AG10803 (cell line): ENCODE measurements around the gene PLXND1.
"Not testable (repeated sequence)": the region's sequence is repeated elsewhere in the genome, so short reads cannot be mapped to it uniquely, and the experiment has no call there.

ENCODE experiments used
- DNase-seq: peaks from one replicate; pipeline ENCODE4 v3.0.0; 2010; ENCODE audit warnings: low read depth
- H3K4me3 ChIP-seq: 2 replicates; pipeline ENCODE4 v1.5.1; 2011; ENCODE audit warnings: mild to moderate bottlenecking, low read length, control low read depth
- TF ChIP-seq, protein P1 (sequence below): conservative IDR thresholded peaks from 2 replicates; pipeline ENCODE4 v1.5.1; 2011; ENCODE audit warnings: mild to moderate bottlenecking, low read length, control low read depth, inconsistent platforms

The PLXND1 gene

DNA sequence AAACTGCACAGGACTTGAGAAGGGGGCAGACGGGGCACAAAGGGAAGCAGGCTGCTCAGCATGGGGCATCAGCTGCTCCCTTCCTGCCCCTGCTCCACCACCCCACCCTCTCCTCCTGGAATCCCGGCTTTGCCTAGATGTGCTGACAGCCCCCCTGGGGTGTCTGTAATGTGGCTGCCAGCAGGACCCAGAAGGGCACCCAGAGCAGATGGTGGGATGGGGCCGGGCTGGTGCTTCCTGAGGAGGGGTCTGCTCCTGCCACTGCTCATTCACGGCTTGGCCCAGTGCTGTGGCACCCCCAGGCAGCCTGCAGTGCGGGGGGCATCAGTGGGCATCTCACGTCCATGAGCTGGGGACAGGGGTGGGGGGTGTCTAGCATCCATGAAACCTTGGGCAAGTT is 53.3 kb downstream of the PLXND1 start:
- no peak for DNase-seq
- TF ChIP-seq, protein P1, sequence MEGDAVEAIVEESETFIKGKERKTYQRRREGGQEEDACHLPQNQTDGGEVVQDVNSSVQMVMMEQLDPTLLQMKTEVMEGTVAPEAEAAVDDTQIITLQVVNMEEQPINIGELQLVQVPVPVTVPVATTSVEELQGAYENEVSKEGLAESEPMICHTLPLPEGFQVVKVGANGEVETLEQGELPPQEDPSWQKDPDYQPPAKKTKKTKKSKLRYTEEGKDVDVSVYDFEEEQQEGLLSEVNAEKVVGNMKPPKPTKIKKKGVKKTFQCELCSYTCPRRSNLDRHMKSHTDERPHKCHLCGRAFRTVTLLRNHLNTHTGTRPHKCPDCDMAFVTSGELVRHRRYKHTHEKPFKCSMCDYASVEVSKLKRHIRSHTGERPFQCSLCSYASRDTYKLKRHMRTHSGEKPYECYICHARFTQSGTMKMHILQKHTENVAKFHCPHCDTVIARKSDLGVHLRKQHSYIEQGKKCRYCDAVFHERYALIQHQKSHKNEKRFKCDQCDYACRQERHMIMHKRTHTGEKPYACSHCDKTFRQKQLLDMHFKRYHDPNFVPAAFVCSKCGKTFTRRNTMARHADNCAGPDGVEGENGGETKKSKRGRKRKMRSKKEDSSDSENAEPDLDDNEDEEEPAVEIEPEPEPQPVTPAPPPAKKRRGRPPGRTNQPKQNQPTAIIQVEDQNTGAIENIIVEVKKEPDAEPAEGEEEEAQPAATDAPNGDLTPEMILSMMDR, result no peak
- no peak overlapping the region for H3K4me3 ChIP-seq

DNA sequence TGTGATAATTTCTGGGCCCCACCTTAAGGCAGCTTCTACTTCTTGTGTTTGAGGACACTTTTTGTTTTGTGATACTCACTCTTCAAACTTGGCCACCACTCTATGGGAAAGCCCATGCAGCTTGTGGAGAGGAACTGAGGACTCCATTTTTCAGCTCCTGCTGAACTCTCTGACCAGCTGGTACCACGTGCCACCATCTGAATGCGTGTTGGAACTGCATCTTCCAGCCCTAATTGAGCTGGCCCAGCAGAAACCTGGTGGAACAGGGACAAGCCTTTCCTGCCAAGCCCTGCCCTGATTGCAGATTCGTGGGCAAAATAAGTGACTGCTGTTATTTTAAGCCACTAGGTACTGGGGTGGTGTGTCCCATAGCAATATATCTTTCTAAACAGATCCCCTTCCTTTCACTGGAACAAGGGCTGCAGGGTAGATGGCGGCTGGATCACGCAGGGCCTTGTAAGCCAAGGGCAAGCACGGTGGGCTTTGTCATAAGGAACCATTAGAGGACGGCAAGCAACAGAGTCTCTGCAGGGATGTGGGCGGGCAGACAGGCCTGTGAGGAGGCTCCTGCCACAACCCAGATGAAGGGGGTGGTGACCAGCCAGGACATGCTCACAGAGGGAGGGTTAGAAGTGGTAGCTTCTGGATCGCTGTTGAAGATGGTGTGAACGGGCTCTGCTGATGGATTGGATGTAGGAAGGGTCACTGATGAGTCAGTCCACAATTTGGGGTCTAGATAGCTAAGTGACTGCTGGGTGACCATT is 54.0 kb downstream of the PLXND1 start:
- TF ChIP-seq, protein P1, result no peak
- H3K4me3 ChIP-seq, result no peak overlapping the region
- DNase-seq, result no peak

- no peak overlapping the region for H3K4me3 ChIP-seq
- no peak for DNase-seq
- TF ChIP-seq, protein P1, result no peak
Observed at GRCh38 chr3:129549805-129550204, 56.7 kb downstream of the PLXND1 start.

DNA sequence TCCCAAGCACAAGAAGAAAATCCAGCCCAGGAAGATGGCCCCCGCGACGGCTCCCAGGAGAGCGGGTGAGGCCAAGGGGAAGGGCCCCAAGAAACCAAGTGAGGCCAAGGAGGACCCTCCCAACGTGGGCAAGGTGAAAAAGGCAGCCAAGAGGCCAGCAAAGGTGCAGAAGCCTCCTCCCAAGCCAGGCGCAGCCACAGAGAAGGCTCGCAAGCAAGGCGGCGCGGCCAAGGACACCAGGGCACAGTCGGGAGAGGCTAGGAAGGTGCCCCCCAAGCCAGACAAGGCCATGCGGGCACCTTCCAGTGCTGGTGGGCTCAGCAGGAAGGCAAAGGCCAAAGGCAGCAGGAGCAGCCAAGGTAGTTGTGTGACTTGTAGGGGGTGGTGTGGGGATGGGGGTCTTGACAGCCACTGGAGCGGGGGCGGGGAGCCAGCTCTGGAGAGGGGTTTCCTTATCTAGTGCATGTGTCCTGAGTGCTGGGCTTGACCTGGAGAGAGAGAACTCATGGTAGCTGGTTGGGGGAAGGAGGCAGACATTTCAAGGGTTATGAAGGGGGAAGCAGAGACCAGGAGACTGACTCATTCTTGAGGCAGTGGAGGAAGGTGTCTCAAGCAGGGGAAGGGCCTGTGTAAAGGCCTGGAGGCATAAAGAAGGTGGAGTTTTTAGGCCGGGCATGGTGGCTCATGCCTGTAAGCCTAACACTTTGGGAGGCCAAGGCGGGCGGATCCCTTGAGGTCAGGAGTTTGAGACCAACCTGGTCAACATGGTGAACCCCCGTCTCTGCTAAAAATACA is 57.3 kb downstream of the PLXND1 start:
- peak; percentile 31 for DNase-seq

GRCh38 chr3:129548104-129548965 is 58.1 kb downstream of the PLXND1 start:
- TF ChIP-seq, protein P1, result no peak
- DNase-seq, result no peak
- no peak overlapping the region for H3K4me3 ChIP-seq

More for the DNA sequence above, 57.3 kb downstream of the PLXND1 start:
- TF ChIP-seq, protein P1, result no peak
- H3K4me3 ChIP-seq, result no peak overlapping the region

- no peak overlapping the region for H3K4me3 ChIP-seq
- DNase-seq, result no peak
- TF ChIP-seq, protein P1, result no peak
Observed at GRCh38 chr3:129547241-129547640, 59.2 kb downstream of the PLXND1 start.

DNA sequence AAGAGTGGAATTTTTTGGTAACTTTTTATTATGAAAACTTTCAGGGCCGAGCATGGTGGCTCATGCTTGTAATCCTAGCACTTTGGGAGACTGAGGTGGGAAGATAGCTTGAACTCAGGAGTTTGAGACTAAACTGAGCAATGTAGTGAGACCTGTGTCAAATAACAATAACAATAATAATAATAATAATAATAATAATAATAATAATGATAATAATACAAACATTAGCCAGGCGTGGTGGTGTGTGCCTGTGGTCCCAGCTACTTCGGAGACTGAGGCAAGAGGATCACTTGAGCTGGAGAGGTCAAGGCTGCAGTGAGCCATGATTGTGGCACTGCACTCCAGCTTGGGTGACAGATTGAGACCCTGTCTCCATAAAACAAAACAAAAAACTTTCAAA is 60.5 kb downstream of the PLXND1 start:
- not testable (repeated sequence) for H3K4me3 ChIP-seq

More for the DNA sequence above, 60.5 kb downstream of the PLXND1 start:
- not testable (repeated sequence) for DNase-seq
